ENCODE results near the gene GPATCH8. TPM values are rescaled to one million over a fixed set of nuclear protein-coding genes. Genes with fewer than 3 reads are reported as not detected.
"Not testable (repeated sequence)": the region's sequence is repeated elsewhere in the genome, so short reads cannot be mapped to it uniquely, and the experiment has no call there.

The GPATCH8 gene
- total RNA-seq, 1 experiment from 2014 or later, result 23.2 TPM

- Histone ChIP-seq H4K20me1 (ENCODE audit: insufficient read depth, low read depth, low read length) (no peaks in the 10 kb centered on the region), H2AFZ (ENCODE audit: low read length) (no peak overlapping the region), H3K27ac (ENCODE audit: low read length) (no peak overlapping the region), H3K36me3 (ENCODE audit: insufficient read depth, low read length) (no peaks in the 10 kb centered on the region), H3K4me1 (ENCODE audit: low read length) (no peaks in the 10 kb centered on the region), H3K4me3 (ENCODE audit: low read length) (no peak overlapping the region), H3K4me2 (ENCODE audit: low read depth, low read length, poor library complexity, severe bottlenecking) (no peak overlapping the region), H3K9me3 (ENCODE audit: low read length) (no peaks in the 10 kb centered on the region), H3K9ac (ENCODE audit: low read length) (no peak overlapping the region), H3K27me3 (ENCODE audit: low read length) (no peaks in the 10 kb centered on the region), H3K79me2 (ENCODE audit: low read length) (no peaks in the 10 kb centered on the region), H3K9me2 (replicated peaks; ENCODE audit: insufficient read depth, low read length) (no peaks in the 10 kb centered on the region)
- no peak for DNase-seq
Observed at GRCh38 chr17:44543213-44543904, 40.2 kb upstream of the GPATCH8 start.

- H3K4me2 ChIP-seq (ENCODE audit: low read depth, low read length, poor library complexity, severe bottlenecking), result no peak overlapping the region
- H3K9me3 ChIP-seq (ENCODE audit: low read length), result no peaks in the 10 kb centered on the region
- no peak overlapping the region for H2AFZ ChIP-seq (ENCODE audit: low read length)
Observed at GRCh38 chr17:44541884-44542581, 38.8 kb upstream of the GPATCH8 start.

DNA sequence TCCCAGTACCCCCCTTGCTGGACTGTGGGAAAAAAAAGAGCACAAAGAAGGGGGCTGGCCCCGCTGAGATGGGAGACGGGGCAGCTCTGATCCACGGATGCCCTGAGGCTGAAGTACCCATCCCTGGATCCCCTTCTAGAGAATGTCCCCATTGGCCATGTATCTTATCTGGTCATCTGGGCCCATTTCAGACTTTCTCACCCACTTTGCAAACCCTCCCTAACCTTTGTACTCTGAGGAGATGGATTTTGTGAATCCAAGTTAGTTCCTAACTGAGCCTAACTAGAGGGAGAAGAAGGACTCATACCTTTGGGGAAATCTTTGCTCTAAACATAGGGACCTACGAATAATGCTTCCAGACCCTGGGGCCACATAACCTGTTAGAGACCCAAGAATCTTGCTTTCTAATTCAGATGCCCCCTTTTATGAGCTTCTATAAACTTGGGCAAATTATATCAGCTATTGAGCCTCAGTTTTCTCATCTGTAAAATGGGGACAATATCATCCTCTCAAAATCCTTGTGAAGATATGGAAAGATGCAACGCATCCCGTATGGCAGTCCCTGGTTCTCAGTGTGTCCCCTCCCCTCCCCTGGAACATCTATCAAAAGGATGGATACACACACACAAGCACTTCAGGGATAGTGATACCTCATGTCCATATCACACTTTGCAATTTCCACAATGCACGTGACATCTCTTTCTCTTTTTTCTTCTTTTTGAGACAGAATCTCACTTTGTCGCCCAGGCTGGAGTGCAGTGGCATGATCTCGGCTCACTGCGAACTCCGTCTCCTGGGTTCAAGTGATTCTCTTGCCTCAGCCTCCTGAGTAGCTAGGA lies 37.3 kb upstream of the GPATCH8 start:
- Histone ChIP-seq H4K20me1 (ENCODE audit: insufficient read depth, low read depth, low read length) (no peaks in the 10 kb centered on the region), H3K36me3 (ENCODE audit: insufficient read depth, low read length) (no peaks in the 10 kb centered on the region), H3K27me3 (ENCODE audit: low read length) (no peaks in the 10 kb centered on the region), H3K9me3 (ENCODE audit: low read length) (no peaks in the 10 kb centered on the region), H3K27ac (ENCODE audit: low read length) (no peak overlapping the region), H3K79me2 (ENCODE audit: low read length) (no peaks in the 10 kb centered on the region), H3K4me2 (ENCODE audit: low read depth, low read length, poor library complexity, severe bottlenecking) (no peak overlapping the region), H3K9me2 (replicated peaks; ENCODE audit: insufficient read depth, low read length) (no peaks in the 10 kb centered on the region), H2AFZ (ENCODE audit: low read length) (no peak overlapping the region), H3K4me1 (ENCODE audit: low read length) (peaks cover 7% of the 10 kb centered on the region), H3K9ac (ENCODE audit: low read length) (no peak overlapping the region), H3K4me3 (ENCODE audit: low read length) (no peak overlapping the region)
- DNase-seq, result no peak

More at GRCh38 chr17:44541884-44542581, 38.8 kb upstream of the GPATCH8 start:
- Histone ChIP-seq H3K4me1 (ENCODE audit: low read length) (no peaks in the 10 kb centered on the region), H3K27ac (ENCODE audit: low read length) (no peak overlapping the region), H3K36me3 (ENCODE audit: insufficient read depth, low read length) (no peaks in the 10 kb centered on the region), H4K20me1 (ENCODE audit: insufficient read depth, low read depth, low read length) (no peaks in the 10 kb centered on the region), H3K9me2 (replicated peaks; ENCODE audit: insufficient read depth, low read length) (no peaks in the 10 kb centered on the region), H3K27me3 (ENCODE audit: low read length) (no peaks in the 10 kb centered on the region), H3K4me3 (ENCODE audit: low read length) (no peak overlapping the region), H3K79me2 (ENCODE audit: low read length) (no peaks in the 10 kb centered on the region), H3K9ac (ENCODE audit: low read length) (no peak overlapping the region)
- no peak for DNase-seq

DNA sequence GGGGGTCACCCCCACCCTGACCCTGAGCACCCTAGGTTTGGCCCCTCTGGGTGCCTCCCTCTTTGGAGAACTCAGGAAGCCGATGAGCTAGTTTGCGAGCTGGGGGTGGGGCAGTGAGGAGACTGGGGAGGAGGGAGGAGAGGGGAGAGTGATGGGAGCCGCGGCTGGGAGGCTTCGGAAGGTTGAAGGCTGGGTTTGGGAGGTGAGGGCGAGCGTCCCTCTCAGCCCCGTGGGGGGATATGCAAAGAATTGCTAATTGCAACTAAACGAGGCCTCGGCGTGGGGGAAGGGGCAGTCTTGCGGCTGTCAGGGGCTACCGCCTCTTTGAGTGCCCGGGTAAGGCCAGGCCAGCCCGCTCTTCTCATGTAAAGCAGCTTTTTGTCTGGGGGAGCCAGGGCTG lies 36.5 kb upstream of the GPATCH8 start:
- Histone ChIP-seq H3K9ac (ENCODE audit: low read length) (no peak overlapping the region), H3K27me3 (ENCODE audit: low read length) (no peaks in the 10 kb centered on the region), H3K4me1 (ENCODE audit: low read length) (peaks cover 7% of the 10 kb centered on the region)

DNA sequence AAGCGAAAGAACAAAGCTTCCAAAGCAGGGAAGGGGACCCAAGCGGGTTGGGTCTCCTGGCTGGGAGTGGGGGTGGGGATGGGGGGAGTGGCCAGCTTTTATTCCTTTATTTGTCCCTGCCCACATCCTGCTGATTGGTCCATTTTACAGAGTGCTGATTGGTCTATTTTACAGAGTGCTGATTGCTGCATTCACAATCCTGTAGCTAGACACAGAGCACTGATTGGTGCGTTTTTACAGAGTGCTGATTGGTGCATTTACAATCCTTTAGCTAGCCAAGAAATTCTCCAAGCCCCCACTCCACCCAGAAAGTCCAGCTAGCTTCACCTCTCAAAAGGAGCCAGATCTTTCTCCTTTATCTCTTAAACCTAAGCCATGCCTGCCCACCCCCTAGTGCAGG lies 34.7 kb upstream of the GPATCH8 start:
- not testable (repeated sequence) for H3K27me3 ChIP-seq (ENCODE audit: low read length); H3K4me3 ChIP-seq (ENCODE audit: low read length); H3K27ac ChIP-seq (ENCODE audit: low read length); H4K20me1 ChIP-seq (ENCODE audit: insufficient read depth, low read depth, low read length); H3K4me2 ChIP-seq (ENCODE audit: low read depth, low read length, poor library complexity, severe bottlenecking); H3K9ac ChIP-seq (ENCODE audit: low read length); H2AFZ ChIP-seq (ENCODE audit: low read length); H3K9me3 ChIP-seq (ENCODE audit: low read length); H3K79me2 ChIP-seq (ENCODE audit: low read length); H3K36me3 ChIP-seq (ENCODE audit: insufficient read depth, low read length); DNase-seq; H3K9me2 ChIP-seq (replicated peaks; ENCODE audit: insufficient read depth, low read length)
- H3K4me1 ChIP-seq (ENCODE audit: low read length), result peaks cover 11% of the 10 kb centered on the region

More for the DNA sequence above, 36.5 kb upstream of the GPATCH8 start:
- Histone ChIP-seq H3K79me2 (ENCODE audit: low read length) (no peaks in the 10 kb centered on the region), H3K4me3 (ENCODE audit: low read length) (no peak overlapping the region), H3K36me3 (ENCODE audit: insufficient read depth, low read length) (no peaks in the 10 kb centered on the region), H3K4me2 (ENCODE audit: low read depth, low read length, poor library complexity, severe bottlenecking) (no peak overlapping the region), H3K27ac (ENCODE audit: low read length) (no peak overlapping the region), H3K9me3 (ENCODE audit: low read length) (no peaks in the 10 kb centered on the region), H4K20me1 (ENCODE audit: insufficient read depth, low read depth, low read length) (no peaks in the 10 kb centered on the region), H2AFZ (ENCODE audit: low read length) (no peak overlapping the region), H3K9me2 (replicated peaks; ENCODE audit: insufficient read depth, low read length) (no peaks in the 10 kb centered on the region)
- no peak for DNase-seq

GRCh38 chr17:44536090-44536953 lies 33.1 kb upstream of the GPATCH8 start:
- Histone ChIP-seq H3K9ac (ENCODE audit: low read length) (no peak overlapping the region), H4K20me1 (ENCODE audit: insufficient read depth, low read depth, low read length) (no peaks in the 10 kb centered on the region), H3K4me2 (ENCODE audit: low read depth, low read length, poor library complexity, severe bottlenecking) (no peak overlapping the region), H3K9me2 (replicated peaks; ENCODE audit: insufficient read depth, low read length) (no peaks in the 10 kb centered on the region), H3K79me2 (ENCODE audit: low read length) (no peaks in the 10 kb centered on the region), H3K27ac (ENCODE audit: low read length) (no peak overlapping the region), H2AFZ (ENCODE audit: low read length) (no peak overlapping the region), H3K4me1 (ENCODE audit: low read length) (peaks cover 11% of the 10 kb centered on the region), H3K9me3 (ENCODE audit: low read length) (no peaks in the 10 kb centered on the region), H3K4me3 (ENCODE audit: low read length) (no peak overlapping the region), H3K27me3 (ENCODE audit: low read length) (no peaks in the 10 kb centered on the region), H3K36me3 (ENCODE audit: insufficient read depth, low read length) (no peaks in the 10 kb centered on the region)
- no peak for DNase-seq

DNA sequence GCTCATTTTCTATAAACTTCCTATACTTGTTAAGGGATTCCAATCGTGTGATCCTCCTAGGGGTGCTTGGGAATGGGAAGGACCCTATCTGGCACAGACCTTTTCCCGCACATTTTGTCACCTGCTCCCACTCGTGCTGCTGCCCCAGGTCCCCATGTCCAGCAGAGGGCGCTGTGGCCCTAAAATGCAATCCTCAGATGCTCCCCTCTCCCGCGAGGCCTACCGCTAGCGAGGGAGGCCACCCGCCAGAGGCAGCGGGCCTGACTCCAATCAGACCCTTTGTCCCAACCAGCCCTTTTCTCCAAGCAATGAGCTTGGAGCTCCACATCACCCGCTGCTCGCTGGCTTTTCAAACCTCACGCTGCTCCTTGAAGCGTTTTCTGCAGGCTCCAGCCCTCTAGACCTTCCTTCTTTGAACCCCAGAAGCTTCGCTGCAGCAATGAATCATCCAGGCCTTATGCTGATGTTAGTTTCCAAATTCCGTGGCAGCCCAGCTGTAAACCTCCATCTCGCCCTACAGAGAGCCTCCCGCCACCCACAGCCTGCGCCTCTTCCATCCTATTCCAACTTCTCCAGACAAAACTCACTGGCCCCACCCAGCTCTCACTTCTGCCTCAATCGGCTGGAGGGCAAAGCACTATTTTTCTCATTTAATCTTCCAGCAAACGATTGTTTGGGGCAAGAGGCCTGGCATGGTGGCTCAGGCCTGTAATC lies 30.5 kb upstream of the GPATCH8 start:
- H3K27ac ChIP-seq (ENCODE audit: low read length), result no peak overlapping the region
- no peaks in the 10 kb centered on the region for H3K27me3 ChIP-seq (ENCODE audit: low read length)
- H4K20me1 ChIP-seq (ENCODE audit: insufficient read depth, low read depth, low read length), result no peaks in the 10 kb centered on the region
- no peaks in the 10 kb centered on the region for H3K79me2 ChIP-seq (ENCODE audit: low read length)
- H3K9ac ChIP-seq (ENCODE audit: low read length), result peak overlapping the region; percentile 44
- no peaks in the 10 kb centered on the region for H3K36me3 ChIP-seq (ENCODE audit: insufficient read depth, low read length)
- H3K9me2 ChIP-seq (replicated peaks; ENCODE audit: insufficient read depth, low read length), result no peaks in the 10 kb centered on the region
- peak overlapping the region; percentile 70 for H2AFZ ChIP-seq (ENCODE audit: low read length)
- H3K4me1 ChIP-seq (ENCODE audit: low read length), result peaks cover 11% of the 10 kb centered on the region
- H3K9me3 ChIP-seq (ENCODE audit: low read length), result no peaks in the 10 kb centered on the region
- peak; percentile 94 for DNase-seq
- H3K4me3 ChIP-seq (ENCODE audit: low read length), result no peak overlapping the region
- H3K4me2 ChIP-seq (ENCODE audit: low read depth, low read length, poor library complexity, severe bottlenecking), result no peak overlapping the region
